Activated naive CD4-positive, alpha-beta T cell treated with anti-CD3 and anti-CD28 coated beads, Interleukin-2, amount 10 ng/mL, durations not matched to agents 7 days and 5 days (primary cell): ENCODE results near the gene AKAP13.
"Not testable (repeated sequence)": the region's sequence is repeated elsewhere in the genome, so short reads cannot be mapped to it uniquely, and the experiment has no call there.

Experiments used
- CTCF ChIA-PET: fragments of 350-600 bp; sonication (Branson Sonifier 250); formaldehyde crosslinking; loops from one replicate; lab custom pipeline; 2021; ENCODE audit warnings: antibody characterized with exemption; lab: Charles Lee
- DNase-seq: peaks from one replicate; pipeline ENCODE4 v3.0.0-alpha.2; 2020
- H3K27ac Mint-ChIP-seq: one replicate; pipeline ENCODE4 v1.8.0; 2021; ENCODE audit warnings: mild to moderate bottlenecking, moderate library complexity, mixed read lengths
- H3K27me3 Mint-ChIP-seq: one replicate; pipeline ENCODE4 v1.8.0; 2021; ENCODE audit warnings: mild to moderate bottlenecking, mixed read lengths
- H3K36me3 Mint-ChIP-seq: one replicate; pipeline ENCODE4 v1.8.0; 2021; ENCODE audit warnings: mixed read lengths
- H3K4me1 Mint-ChIP-seq: one replicate; pipeline ENCODE4 v1.8.0; 2021; ENCODE audit warnings: mixed read lengths
- H3K4me3 Mint-ChIP-seq: one replicate; pipeline ENCODE4 v1.8.0; 2021; ENCODE audit warnings: mild to moderate bottlenecking, moderate library complexity, mixed read lengths
- H3K9me3 Mint-ChIP-seq: one replicate; pipeline ENCODE4 v1.8.0; 2021; ENCODE audit warnings: mixed read lengths

The AKAP13 gene

DNA sequence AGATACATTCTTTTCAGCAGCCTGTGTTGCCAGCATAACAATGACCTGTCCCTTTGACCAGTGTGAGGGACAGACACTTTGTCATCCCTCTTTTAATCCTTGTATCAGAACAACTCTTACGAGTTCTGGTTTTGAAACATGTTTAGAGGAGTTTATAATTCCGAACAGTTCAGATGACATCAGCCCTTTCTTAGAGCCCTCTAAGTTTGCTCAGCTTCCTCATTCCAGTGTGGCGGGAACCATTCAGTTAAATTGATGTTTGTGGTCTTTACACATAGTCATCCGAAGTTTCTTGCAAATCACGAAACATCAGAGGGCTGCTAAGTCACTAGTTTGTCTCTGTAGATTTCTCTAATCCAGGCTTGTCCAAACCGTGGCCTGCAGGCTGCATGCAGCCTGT is 102.5 kb downstream of the AKAP13 start:
- DNase-seq, result no peak
- H3K9me3 Mint-ChIP-seq, result no peaks in the 10 kb centered on the region
- H3K27ac Mint-ChIP-seq, result no peak overlapping the region
- no peak overlapping the region for H3K4me3 Mint-ChIP-seq
- no peaks in the 10 kb centered on the region for H3K27me3 Mint-ChIP-seq
- CTCF ChIA-PET, result interaction anchor here (1.0 kb wide), 2 partner anchors 21 to 22 kb away, joined by 3 read pairs; no protein-coding TSS in a partner anchor
- H3K36me3 Mint-ChIP-seq, result peaks cover 4% of the 10 kb centered on the region
- peaks cover 31% of the 10 kb centered on the region for H3K4me1 Mint-ChIP-seq

DNA sequence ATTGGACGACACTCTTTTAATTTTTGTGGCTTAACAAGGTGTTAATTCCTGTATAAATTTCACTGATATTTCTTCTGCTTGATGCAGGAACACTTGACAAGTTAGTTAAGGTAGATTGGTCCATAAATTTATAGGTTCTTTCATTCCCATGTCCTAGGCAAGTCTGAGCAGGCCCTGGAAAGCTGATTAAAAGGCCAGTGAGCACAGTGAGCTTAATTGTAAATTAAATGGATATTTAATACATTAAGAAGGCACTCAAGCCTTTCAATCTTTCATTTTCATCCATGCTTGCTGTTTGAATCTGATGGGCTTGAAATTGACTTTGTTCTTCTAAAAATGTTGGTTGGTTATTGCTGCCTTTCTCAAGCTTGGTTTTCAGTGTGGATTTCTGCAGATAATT is 103.6 kb downstream of the AKAP13 start:
- not testable (repeated sequence) for H3K27me3 Mint-ChIP-seq, H3K4me3 Mint-ChIP-seq, H3K9me3 Mint-ChIP-seq, H3K27ac Mint-ChIP-seq, DNase-seq
- Mint-ChIP-seq H3K4me1 (peaks cover 29% of the 10 kb centered on the region), H3K36me3 (peaks cover 11% of the 10 kb centered on the region)
- CTCF ChIA-PET, result interaction anchor here (0.6 to 1.4 kb wide), 3 partner anchors 13 to 615 kb away, joined by 3 to 4 read pairs (median 3); no protein-coding TSS in a partner anchor

DNA sequence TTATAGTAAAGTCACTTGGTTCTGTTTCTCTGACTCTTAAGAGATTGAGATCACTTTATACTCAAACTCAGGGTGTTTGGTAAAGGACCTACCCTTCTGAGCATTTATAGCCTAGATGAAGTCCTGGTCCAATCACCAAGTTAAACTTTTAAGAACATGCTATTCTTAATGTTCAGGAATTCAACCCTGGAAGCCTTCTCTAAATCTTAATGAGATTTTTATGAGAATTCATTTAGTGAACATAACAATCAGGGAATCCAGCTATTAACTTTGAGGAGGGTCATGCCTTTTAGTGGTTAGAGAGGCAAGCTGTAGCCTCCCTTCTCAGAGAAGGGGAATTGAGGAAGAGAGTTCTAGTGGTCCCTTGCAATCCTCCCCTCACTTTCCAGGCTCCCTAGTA is 104.5 kb downstream of the AKAP13 start:
- CTCF ChIA-PET, result interaction anchor here (0.8 to 2.0 kb wide), 7 partner anchors 10 to 248 kb away, joined by 3 to 9 read pairs (median 4); no protein-coding TSS in a partner anchor
- H3K36me3 Mint-ChIP-seq, result peaks cover 11% of the 10 kb centered on the region
- not testable (repeated sequence) for DNase-seq, H3K27me3 Mint-ChIP-seq, H3K4me3 Mint-ChIP-seq, H3K27ac Mint-ChIP-seq, H3K9me3 Mint-ChIP-seq
- H3K4me1 Mint-ChIP-seq, result peaks cover 35% of the 10 kb centered on the region

DNA sequence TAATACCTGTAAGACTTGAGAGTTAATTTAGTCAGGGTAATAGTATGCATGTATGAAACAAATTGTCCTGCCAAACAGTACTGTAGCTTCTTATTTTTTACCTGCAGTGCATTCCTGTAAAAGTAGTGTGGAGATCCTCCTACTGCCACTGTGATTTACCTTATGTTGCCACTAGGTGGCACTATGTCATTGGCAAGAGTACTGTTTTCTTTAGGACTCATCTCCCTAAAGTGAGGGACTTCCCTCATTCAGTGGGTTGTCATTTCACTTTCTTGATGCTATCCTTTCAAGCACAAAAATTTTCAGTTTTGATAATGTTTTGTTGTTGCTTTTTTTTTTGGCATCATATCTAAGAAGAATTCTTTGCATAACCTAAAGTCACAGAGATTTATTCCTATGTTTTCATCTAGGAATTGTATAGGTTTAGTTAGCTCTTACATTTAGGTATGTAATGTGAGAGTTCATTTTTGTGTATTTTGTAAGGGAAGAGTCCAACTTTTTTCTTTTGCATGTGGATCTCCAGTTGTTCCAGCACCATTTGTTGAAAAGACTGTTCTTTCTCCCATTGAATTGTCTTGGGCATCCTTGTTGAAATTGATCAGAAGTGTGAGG is 105.7 kb downstream of the AKAP13 start:
- peaks cover 35% of the 10 kb centered on the region for H3K4me1 Mint-ChIP-seq
- H3K36me3 Mint-ChIP-seq, result peaks cover 11% of the 10 kb centered on the region
- CTCF ChIA-PET, result interaction anchor here (0.7 to 2.0 kb wide), 6 partner anchors 11 to 246 kb away, joined by 3 to 9 read pairs (median 4); no protein-coding TSS in a partner anchor
- no peak overlapping the region for H3K4me3 Mint-ChIP-seq
- no peaks in the 10 kb centered on the region for H3K27me3 Mint-ChIP-seq
- no peaks in the 10 kb centered on the region for H3K9me3 Mint-ChIP-seq
- peak; percentile 69 for DNase-seq
- no peak overlapping the region for H3K27ac Mint-ChIP-seq

DNA sequence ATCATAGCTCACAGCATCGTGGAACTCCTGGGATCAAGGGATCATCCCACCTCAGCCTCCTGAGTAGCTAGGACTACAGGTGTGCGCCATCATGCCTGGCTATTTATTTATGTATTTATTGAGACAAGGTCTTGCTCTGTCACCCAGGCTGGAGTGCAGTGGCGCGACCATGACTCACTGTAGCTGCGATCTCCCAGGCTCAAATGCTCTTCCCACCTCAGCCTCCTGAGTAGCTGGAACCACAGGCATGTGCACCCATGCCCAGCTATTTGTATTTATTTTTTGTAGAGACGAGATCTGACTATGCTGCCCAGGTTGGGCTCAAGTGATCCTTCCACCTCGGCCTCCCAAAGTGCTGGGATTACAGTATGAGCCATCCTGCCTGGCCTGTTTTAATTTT is 107.4 kb downstream of the AKAP13 start:
- not testable (repeated sequence) for H3K9me3 Mint-ChIP-seq, DNase-seq, H3K4me3 Mint-ChIP-seq, H3K27ac Mint-ChIP-seq, H3K27me3 Mint-ChIP-seq
- CTCF ChIA-PET, result interaction anchor here (0.6 to 1.3 kb wide), 3 partner anchors 68 to 241 kb away, joined by 3 to 4 read pairs (median 4); no protein-coding TSS in a partner anchor
- H3K36me3 Mint-ChIP-seq, result peaks cover 11% of the 10 kb centered on the region
- H3K4me1 Mint-ChIP-seq, result peaks cover 18% of the 10 kb centered on the region

DNA sequence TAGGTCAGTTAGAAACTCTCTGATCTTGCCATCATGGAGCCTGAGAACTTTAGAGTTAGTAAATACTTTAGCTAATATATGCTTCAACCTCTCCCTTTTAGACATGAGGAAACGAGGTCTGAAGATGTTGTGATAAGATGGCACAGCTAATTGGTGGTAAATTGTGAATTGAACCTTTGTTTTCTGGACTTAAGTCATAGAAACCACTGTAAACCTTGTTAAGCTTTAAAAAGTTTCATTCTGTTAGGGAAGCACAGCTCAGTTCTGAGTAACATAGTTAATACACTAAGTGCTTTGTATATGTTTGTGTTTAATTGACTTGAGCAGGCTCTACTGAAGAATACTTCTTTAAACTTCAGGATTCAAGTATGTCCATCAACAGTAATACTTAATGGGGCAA is 108.6 kb downstream of the AKAP13 start:
- no peak overlapping the region for H3K4me3 Mint-ChIP-seq
- no peak overlapping the region for H3K27ac Mint-ChIP-seq
- no peak for DNase-seq
- H3K36me3 Mint-ChIP-seq, result peaks cover 11% of the 10 kb centered on the region
- CTCF ChIA-PET, result interaction anchor here (0.5 to 6.0 kb wide), 7 partner anchors 16 to 243 kb away, joined by 3 to 31 read pairs (median 4); no protein-coding TSS in a partner anchor
- H3K4me1 Mint-ChIP-seq, result peaks cover 18% of the 10 kb centered on the region
- H3K9me3 Mint-ChIP-seq, result no peaks in the 10 kb centered on the region
- no peaks in the 10 kb centered on the region for H3K27me3 Mint-ChIP-seq

DNA sequence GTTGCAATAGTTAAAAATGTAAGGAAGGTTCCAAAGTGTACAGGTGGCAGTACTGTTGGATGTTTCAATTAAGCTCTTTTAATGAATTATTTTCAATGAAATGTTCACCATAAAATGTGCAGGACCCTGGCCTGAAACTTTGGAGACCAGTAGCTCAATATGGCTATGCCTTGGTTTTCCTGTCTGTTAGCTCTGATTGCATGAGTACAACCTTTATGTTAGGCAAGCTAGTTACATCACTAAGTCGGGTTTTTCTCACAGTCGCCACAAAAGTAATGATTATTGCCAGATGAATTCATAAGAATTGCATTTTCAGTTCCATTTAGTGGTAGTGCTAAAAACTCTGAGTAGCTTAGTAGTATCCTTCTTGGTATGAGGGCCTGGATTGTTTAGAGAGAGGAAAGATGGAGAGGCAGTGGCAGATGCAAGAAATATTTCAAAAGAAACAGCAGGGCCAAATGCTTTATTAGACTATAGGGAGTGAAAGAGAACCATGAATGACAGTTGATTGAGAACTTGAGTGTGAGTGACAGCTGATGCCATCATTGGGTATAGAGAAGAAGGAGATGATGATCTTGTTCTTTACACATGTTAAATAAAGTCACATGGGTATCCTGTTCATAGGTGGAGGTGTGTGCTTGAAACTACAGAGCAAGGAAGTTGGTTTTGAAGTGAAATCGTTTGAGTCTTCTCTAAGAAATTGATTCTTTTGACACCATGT is 109.5 kb downstream of the AKAP13 start:
- no peaks in the 10 kb centered on the region for H3K9me3 Mint-ChIP-seq
- H3K36me3 Mint-ChIP-seq, result peaks cover 11% of the 10 kb centered on the region
- peaks cover 16% of the 10 kb centered on the region for H3K4me1 Mint-ChIP-seq
- no peak overlapping the region for H3K27ac Mint-ChIP-seq
- DNase-seq, result no peak
- no peak overlapping the region for H3K4me3 Mint-ChIP-seq
- H3K27me3 Mint-ChIP-seq, result no peaks in the 10 kb centered on the region
- CTCF ChIA-PET, result interaction anchor here (0.9 to 6.0 kb wide), 8 partner anchors 15 to 350 kb away, joined by 3 to 31 read pairs (median 4); no protein-coding TSS in a partner anchor

DNA sequence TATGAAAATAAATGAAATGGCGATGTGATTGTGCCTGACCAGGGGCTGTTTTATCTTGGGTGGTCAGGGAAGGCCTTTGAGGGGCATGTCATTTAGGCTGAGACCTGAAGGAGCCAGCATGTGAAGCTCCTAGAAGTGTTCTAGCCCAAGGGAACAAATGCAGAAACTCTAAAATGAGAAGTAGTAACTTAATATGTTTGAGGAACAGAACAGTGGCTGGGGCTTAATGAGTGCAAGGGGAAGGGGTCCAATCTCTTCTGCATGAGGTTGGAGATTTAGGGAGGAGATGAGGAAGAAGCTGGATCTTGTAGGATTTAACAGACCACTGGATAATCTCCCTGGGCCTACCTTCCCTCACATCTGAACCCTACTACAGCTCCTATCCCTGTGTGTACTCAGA is 110.5 kb downstream of the AKAP13 start:
- no peaks in the 10 kb centered on the region for H3K27me3 Mint-ChIP-seq
- peaks cover 11% of the 10 kb centered on the region for H3K36me3 Mint-ChIP-seq
- no peak overlapping the region for H3K27ac Mint-ChIP-seq
- no peak overlapping the region for H3K4me3 Mint-ChIP-seq
- CTCF ChIA-PET, result interaction anchor here (1.6 to 6.0 kb wide), 4 partner anchors 14 to 194 kb away, joined by 3 to 31 read pairs (median 5); no protein-coding TSS in a partner anchor
- no peak for DNase-seq
- H3K4me1 Mint-ChIP-seq, result peaks cover 15% of the 10 kb centered on the region
- H3K9me3 Mint-ChIP-seq, result no peaks in the 10 kb centered on the region

DNA sequence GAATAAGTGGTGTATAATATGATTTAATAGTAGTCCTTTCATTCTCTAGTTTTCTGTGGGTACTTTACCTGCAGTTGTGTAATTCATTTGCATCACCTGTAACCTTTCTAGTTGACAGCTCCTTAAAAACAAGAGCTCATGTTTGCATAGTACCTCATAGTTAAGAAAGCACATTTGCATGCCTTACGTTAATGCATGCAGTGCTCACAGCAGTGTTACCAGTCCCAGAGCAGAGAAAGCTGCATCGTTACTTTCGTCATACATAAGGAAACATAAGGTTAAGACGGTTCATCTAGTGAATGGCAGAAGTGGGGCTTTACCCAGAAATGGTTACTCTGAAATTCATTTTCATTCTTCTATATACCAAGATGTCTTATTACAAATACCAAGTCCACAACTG is 111.3 kb downstream of the AKAP13 start:
- peaks cover 11% of the 10 kb centered on the region for H3K36me3 Mint-ChIP-seq
- H3K9me3 Mint-ChIP-seq, result no peaks in the 10 kb centered on the region
- no peak for DNase-seq
- H3K4me1 Mint-ChIP-seq, result peaks cover 14% of the 10 kb centered on the region
- no peaks in the 10 kb centered on the region for H3K27me3 Mint-ChIP-seq
- CTCF ChIA-PET, result interaction anchor here (0.7 to 6.0 kb wide), 3 partner anchors 13 to 202 kb away, joined by 3 to 31 read pairs (median 5); no protein-coding TSS in a partner anchor
- no peak overlapping the region for H3K4me3 Mint-ChIP-seq
- H3K27ac Mint-ChIP-seq, result no peak overlapping the region

DNA sequence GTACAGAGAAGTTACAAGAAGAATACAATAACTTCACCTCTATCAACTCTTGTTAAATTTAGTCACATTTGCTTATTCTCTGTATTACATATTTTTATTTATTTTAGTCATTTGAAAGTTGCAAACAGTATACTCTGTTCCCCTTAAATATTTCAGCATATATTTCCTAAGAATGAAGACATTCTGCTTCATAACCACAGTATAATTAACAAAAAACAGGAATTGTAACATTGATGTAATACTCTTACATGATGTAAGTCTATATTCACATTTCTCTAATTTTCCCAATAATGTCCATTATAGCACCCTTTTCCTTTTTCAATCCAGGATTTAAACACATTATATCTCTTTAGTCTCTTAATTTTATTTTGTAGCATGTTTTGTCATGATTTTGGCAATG is 112.0 kb downstream of the AKAP13 start:
- Mint-ChIP-seq H3K36me3 (peaks cover 8% of the 10 kb centered on the region), H3K9me3 (no peaks in the 10 kb centered on the region), H3K27ac (no peak overlapping the region), H3K27me3 (no peaks in the 10 kb centered on the region), H3K4me1 (peaks cover 17% of the 10 kb centered on the region), H3K4me3 (no peak overlapping the region)
- DNase-seq, result no peak
- CTCF ChIA-PET, result interaction anchor here (1.1 to 6.0 kb wide), 2 partner anchors 12 to 78 kb away, joined by 3 to 31 read pairs; no protein-coding TSS in a partner anchor

DNA sequence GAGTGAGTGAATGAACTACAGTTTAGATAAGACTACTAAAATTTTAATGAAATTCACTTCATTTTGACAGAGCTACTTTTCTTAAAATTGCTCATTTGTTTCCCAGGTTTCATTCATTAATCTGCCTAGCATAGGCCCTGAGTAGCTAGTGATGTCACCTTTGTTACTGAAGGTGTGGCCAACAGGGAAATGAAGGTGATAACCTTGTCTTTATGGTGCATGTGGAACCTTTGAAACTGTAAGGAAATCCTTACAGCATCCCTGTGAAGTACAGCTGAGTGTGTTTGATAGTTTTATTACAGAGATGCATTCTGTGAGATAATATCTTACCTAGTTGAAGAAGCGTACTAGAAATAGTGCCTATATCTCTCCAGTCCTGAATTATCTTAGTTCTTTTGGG is 112.9 kb downstream of the AKAP13 start:
- CTCF ChIA-PET, result interaction anchor here (1.1 to 6.0 kb wide), 2 partner anchors 11 to 79 kb away, joined by 3 to 31 read pairs; no protein-coding TSS in a partner anchor
- Mint-ChIP-seq H3K36me3 (peaks cover 3% of the 10 kb centered on the region), H3K9me3 (no peaks in the 10 kb centered on the region), H3K4me1 (peaks cover 23% of the 10 kb centered on the region), H3K4me3 (no peak overlapping the region), H3K27me3 (no peaks in the 10 kb centered on the region), H3K27ac (no peak overlapping the region)
- no peak for DNase-seq

DNA sequence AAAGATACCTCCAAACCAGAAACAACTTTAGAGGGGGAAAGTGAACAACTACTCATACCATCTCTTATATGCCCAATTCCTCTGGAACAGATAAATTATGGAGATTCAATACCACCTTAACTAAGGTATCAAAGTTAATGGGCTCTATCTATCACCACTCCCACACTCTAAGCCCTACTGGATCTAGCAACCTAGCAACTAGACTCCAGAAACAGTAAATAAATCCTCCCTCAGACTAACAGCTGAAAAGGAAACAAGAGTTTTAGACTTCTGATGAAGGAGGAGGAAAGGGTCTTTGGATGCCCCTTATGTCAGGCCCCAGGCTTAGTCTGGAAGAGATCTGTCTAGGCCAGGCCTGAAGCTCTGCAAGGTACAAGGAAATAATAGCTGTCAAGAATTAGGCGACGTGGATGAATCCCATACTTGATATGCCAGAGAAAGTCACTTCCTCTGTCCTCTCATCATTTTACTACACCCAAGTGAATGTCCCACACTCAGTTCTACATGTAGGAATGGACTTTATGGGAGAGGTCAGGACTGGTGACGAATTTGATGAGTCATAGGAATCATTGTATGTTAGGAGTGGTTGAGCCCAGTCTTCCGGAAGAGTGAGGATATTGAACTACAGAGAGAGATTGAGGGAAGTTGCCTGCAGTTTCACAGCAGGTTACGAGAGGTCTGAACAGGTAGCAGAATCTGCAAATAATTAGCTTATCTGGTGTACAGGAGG is 113.8 kb downstream of the AKAP13 start:
- Mint-ChIP-seq H3K36me3 (no peaks in the 10 kb centered on the region), H3K4me3 (no peak overlapping the region)
- CTCF ChIA-PET, result interaction anchor here (6.0 kb wide), 1 partner anchor 10 kb away, joined by 31 read pairs; no protein-coding TSS in a partner anchor

DNA sequence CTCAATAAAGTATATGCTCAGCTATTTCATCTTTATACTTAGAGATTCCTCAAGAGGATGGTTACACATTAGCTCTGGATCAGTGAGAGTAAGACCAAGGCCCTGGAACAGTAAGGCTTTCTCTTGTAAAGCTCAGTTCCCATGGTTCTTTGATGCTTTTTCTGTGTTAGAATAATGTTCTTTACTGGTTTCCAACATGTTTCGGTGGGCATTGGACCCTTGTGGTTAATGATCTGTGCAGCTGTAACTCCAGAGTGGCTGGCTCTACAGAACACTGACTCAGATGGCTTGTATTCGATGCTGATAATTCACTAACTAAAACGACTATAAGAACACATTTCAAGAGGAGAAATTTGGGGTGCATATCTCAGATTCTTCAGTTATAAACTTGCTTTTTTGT is 114.7 kb downstream of the AKAP13 start:
- Mint-ChIP-seq H3K27me3 (no peaks in the 10 kb centered on the region), H3K4me3 (no peak overlapping the region), H3K36me3 (no peaks in the 10 kb centered on the region), H3K27ac (no peak overlapping the region), H3K9me3 (no peaks in the 10 kb centered on the region), H3K4me1 (peaks cover 31% of the 10 kb centered on the region)
- no peak for DNase-seq
- CTCF ChIA-PET, result interaction anchor here (6.0 kb wide), 1 partner anchor 9 kb away, joined by 31 read pairs; no protein-coding TSS in a partner anchor

More for the DNA sequence above, 113.8 kb downstream of the AKAP13 start:
- Mint-ChIP-seq H3K9me3 (no peaks in the 10 kb centered on the region), H3K27ac (no peak overlapping the region), H3K4me1 (peaks cover 30% of the 10 kb centered on the region), H3K27me3 (no peaks in the 10 kb centered on the region)
- DNase-seq, result no peak
